ENCODE data around the gene IL26. TPM values are rescaled to one million over a fixed set of nuclear protein-coding genes. Genes with fewer than 3 reads are reported as not detected.
"Not testable (repeated sequence)": the region's sequence is repeated elsewhere in the genome, so short reads cannot be mapped to it uniquely, and the experiment has no call there.

The IL26 gene
- total RNA-seq, 1 experiment from 2014 or later, result not detected

DNA sequence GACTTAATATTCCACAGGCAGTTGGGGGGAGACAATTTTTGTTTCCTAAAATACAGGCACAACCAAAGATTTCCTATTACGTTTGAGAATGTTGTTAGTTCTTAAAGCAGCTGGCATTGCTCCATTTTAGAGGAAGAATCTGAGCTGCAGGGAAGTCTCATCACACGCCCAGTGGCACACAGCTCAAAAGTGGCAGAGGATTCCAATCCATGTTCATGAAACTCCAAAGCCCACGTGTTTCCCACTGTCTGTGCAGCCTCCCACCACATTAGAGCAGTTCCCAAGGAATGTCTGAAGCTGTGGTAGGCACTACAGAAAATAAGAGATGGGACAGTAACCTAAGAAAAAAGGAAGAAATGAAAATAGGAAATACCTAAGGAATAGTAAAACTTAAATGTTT, 6.1 kb upstream of the IL26 start:
- Histone ChIP-seq H3K36me3 (replicated peaks; ENCODE audit: control insufficient read depth, insufficient read depth, low read length) (no peaks in the 10 kb centered on the region), H3K27me3 (ENCODE audit: control insufficient read depth, insufficient read depth, low read length) (no peaks in the 10 kb centered on the region), H3K4me3 (ENCODE audit: insufficient read depth, low read depth, low read length) (no peak overlapping the region)
- DNase-seq, result no peak

GRCh38 chr12:68231229-68231628, 5.6 kb upstream of the IL26 start:
- no peak for DNase-seq
- H3K36me3 ChIP-seq (replicated peaks; ENCODE audit: control insufficient read depth, insufficient read depth, low read length), result no peaks in the 10 kb centered on the region
- no peaks in the 10 kb centered on the region for H3K27me3 ChIP-seq (ENCODE audit: control insufficient read depth, insufficient read depth, low read length)
- H3K4me3 ChIP-seq (ENCODE audit: insufficient read depth, low read depth, low read length), result no peak overlapping the region

GRCh38 chr12:68229956-68230355, 4.3 kb upstream of the IL26 start:
- Histone ChIP-seq H3K27me3 (ENCODE audit: control insufficient read depth, insufficient read depth, low read length) (no peaks in the 10 kb centered on the region), H3K4me3 (ENCODE audit: insufficient read depth, low read depth, low read length) (no peak overlapping the region), H3K36me3 (replicated peaks; ENCODE audit: control insufficient read depth, insufficient read depth, low read length) (no peaks in the 10 kb centered on the region)
- DNase-seq, result no peak

- Histone ChIP-seq H3K4me3 (ENCODE audit: insufficient read depth, low read depth, low read length) (no peak overlapping the region), H3K27me3 (ENCODE audit: control insufficient read depth, insufficient read depth, low read length) (no peaks in the 10 kb centered on the region)
- no peak for DNase-seq
Observed at GRCh38 chr12:68227356-68227755, 1.7 kb upstream of the IL26 start.

DNA sequence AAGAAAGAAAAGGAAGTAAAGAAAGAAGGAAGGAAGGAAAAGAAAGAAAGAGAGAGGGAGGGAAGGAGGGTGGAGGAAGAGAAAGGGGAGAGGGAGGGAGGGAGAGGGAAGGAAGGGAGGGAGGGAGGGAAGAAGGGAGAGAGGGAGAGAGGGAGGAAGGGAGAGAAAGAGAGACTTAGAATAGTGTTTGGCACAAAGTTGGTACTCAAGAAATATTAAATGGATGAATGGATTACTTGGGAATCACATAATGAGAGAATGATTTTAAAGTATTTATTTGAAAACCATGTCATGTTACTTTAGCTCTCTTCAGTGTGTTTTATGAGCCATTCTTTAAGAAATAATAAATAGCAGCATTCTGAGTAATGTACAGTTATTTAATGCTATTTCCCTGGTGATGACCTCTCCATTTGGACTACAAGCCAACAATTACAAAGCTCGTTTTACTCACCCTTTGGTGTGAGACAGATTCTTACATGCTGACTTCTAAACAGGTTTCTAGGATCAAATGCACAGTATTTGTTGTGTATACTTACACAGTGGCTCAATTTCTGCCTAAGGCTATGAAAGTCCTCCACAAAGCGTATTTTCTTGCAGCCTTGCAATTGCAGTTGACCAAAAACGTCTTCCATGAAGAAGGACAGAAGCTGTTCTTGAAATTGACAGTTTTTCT, 861 bp downstream of the IL26 start:
- Histone ChIP-seq H3K4me3 (ENCODE audit: insufficient read depth, low read depth, low read length) (no peak overlapping the region), H3K27me3 (ENCODE audit: control insufficient read depth, insufficient read depth, low read length) (no peaks in the 10 kb centered on the region), H3K36me3 (replicated peaks; ENCODE audit: control insufficient read depth, insufficient read depth, low read length) (no peaks in the 10 kb centered on the region)
- DNase-seq, result no peak

More at GRCh38 chr12:68227356-68227755, 1.7 kb upstream of the IL26 start:
- no peaks in the 10 kb centered on the region for H3K36me3 ChIP-seq (replicated peaks; ENCODE audit: control insufficient read depth, insufficient read depth, low read length)

DNA sequence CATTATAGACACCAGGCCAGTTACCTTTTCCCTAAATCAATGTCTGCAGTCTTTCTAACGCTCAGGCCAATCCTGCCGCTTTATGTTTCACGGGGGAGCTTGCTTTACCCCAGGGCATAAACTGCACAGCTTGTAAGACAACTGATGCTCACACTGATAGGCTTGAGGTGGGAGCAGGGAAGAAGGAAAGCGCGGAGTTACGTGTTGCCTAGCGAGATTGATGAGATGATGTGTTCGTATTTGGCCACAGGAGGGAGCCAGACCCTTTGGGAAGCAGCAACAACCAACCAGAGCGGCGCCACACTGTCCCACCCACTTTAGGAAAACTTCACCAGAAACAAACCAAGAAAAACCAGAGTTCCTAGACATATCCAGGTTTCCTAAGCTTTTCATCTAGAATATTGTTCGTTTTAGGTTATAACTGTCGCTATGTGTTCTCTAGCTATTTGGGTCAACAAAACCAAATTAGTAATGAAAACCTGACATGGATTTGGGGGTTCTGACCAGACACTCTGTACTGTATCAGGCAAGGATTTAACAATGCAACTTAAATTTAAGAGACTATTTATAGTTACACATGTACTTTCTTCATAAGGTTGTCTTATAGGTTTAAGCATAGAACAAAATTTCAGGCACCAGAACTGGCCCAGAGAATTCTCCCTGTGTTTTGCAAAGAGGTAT, 2.4 kb downstream of the IL26 start:
- no peaks in the 10 kb centered on the region for H3K27me3 ChIP-seq (ENCODE audit: control insufficient read depth, insufficient read depth, low read length)
- H3K36me3 ChIP-seq (replicated peaks; ENCODE audit: control insufficient read depth, insufficient read depth, low read length), result no peaks in the 10 kb centered on the region
- no peak overlapping the region for H3K4me3 ChIP-seq (ENCODE audit: insufficient read depth, low read depth, low read length)
- peak; percentile 53 for DNase-seq

DNA sequence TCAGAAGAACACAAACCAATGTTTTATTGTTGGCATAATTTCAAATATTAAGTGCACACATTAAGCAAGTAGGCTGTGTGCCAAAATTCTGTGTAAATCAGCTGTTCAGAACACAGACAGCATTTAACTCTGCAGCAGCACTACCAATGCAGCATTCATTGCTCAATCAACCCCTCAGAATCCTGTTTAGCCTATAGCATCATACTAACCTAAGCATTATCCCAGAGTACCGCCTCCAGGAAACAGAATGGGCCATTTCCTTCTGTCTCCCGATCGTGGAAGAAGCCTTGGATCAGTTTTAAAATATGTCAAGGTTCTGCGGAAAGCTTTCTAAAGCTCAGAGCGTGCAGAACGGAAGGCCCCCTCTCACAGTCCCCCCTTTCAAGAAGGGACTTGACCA, 3.3 kb downstream of the IL26 start:
- H3K27me3 ChIP-seq (ENCODE audit: control insufficient read depth, insufficient read depth, low read length), result no peaks in the 10 kb centered on the region
- no peaks in the 10 kb centered on the region for H3K36me3 ChIP-seq (replicated peaks; ENCODE audit: control insufficient read depth, insufficient read depth, low read length)
- no peak overlapping the region for H3K4me3 ChIP-seq (ENCODE audit: insufficient read depth, low read depth, low read length)
- no peak for DNase-seq

DNA sequence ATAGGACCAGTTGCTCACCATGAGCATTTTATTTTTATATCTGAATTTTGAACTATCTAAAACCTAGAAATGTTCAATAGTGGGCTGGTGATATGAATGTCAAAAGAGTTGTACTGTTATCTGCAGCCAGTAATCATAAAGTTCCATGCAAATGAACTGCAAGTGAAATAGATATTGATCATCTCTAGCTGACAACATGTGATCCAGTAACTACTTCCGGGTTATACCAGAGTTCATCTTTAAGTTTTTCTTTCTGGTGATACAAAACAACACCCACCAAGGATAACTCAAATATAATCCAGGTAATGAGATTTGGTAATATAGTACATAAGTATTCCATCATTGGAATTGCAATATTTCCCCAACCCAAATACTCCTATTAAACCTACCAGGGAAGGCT, 4.1 kb downstream of the IL26 start:
- no peaks in the 10 kb centered on the region for H3K27me3 ChIP-seq (ENCODE audit: control insufficient read depth, insufficient read depth, low read length)
- no peak overlapping the region for H3K4me3 ChIP-seq (ENCODE audit: insufficient read depth, low read depth, low read length)
- H3K36me3 ChIP-seq (replicated peaks; ENCODE audit: control insufficient read depth, insufficient read depth, low read length), result no peaks in the 10 kb centered on the region
- DNase-seq, result no peak

DNA sequence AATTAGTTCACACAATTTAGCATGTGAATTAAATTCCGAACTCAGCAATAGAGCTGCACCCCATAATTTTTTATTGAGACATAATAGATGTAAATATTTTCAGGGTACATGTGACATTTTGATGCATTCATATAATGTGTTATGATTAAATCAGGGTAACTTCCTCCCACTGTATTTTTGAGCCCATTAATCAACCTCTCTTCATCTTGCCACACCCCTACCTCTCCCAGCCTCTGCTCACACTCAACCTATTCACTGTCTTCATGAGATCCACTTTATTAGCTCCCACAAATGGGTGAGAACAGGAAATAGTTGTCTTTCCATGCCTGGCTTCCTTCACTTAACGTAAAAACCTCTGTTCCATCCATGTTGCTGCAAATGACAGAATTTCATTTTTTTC, 14.7 kb downstream of the IL26 start:
- H3K4me3 ChIP-seq (ENCODE audit: insufficient read depth, low read depth, low read length), result no peak overlapping the region
- no peaks in the 10 kb centered on the region for H3K36me3 ChIP-seq (replicated peaks; ENCODE audit: control insufficient read depth, insufficient read depth, low read length)
- no peak for DNase-seq
- H3K27me3 ChIP-seq (ENCODE audit: control insufficient read depth, insufficient read depth, low read length), result no peaks in the 10 kb centered on the region

DNA sequence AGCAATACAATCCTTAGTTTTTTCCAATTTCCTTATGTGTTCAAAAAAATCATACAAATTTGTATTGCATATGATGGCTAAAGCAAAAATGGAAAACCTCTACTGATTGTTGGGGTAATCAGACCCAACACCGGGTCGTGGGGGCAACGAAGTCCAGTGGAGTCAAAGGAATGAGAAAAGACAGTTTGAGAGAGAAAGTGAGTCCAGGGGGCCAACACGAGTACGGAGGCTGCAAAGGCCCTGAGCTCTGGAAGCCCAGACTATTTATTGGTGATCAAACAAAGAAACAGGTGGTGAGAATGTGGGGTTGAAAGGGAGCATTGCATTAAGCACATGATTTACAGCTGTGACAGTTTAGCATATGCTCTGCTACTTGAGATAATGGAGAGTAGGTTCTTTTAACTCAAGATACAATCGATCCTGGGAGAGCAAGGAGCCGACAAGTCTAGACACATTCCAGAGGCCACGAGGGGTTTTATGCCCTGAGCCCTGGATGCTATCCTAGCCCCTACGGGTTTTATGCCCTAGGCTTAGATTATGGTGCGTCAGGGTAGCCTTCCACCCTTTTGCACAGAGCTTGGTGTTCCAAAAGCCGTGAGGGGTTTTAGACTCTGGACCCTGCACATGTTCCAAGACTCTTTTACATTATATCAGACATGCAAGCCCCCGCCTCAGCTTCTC, 16.4 kb downstream of the IL26 start:
- not testable (repeated sequence) for H3K4me3 ChIP-seq (ENCODE audit: insufficient read depth, low read depth, low read length); H3K27me3 ChIP-seq (ENCODE audit: control insufficient read depth, insufficient read depth, low read length); DNase-seq; H3K36me3 ChIP-seq (replicated peaks; ENCODE audit: control insufficient read depth, insufficient read depth, low read length)

DNA sequence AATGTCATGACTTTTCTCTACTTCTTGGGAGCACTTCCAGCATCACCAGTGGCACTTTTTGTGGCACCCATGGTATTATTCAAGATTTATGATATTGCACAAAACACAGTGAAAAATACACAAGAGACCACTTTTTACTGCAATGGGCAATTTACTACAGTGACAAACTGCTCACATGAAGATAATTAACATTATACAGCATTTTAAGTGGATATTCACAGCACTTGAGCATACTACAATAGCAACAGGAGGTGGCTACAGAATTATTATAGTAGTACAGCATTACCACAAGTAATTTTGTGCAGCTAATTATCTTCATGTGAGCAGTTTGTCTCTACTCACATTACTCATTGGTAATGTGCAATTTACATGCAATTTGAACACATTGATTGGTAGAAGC, 18.3 kb downstream of the IL26 start:
- Histone ChIP-seq H3K27me3 (ENCODE audit: control insufficient read depth, insufficient read depth, low read length) (no peaks in the 10 kb centered on the region), H3K4me3 (ENCODE audit: insufficient read depth, low read depth, low read length) (no peak overlapping the region), H3K36me3 (replicated peaks; ENCODE audit: control insufficient read depth, insufficient read depth, low read length) (no peaks in the 10 kb centered on the region)
- no peak for DNase-seq

DNA sequence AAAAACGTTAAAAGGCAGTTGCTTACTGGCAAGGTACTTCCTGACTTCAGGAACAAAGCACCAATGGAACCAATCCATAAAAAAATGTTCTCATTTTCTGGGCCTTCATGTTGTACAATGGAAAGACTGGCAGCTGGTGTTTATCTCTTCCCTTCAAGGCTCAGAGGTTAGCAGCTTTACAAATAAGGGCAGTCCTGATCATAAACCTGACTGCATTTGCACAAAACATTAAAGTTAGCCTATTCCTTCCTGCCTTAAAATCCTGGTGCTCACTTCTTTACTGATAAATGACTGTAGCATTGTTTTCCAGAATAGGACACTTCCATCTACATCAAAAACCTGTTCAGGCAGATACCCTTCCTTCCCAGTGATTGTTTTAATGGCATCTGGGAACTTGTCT, 19.2 kb downstream of the IL26 start:
- H3K36me3 ChIP-seq (replicated peaks; ENCODE audit: control insufficient read depth, insufficient read depth, low read length), result no peaks in the 10 kb centered on the region
- H3K27me3 ChIP-seq (ENCODE audit: control insufficient read depth, insufficient read depth, low read length), result no peaks in the 10 kb centered on the region
- no peak for DNase-seq

DNA sequence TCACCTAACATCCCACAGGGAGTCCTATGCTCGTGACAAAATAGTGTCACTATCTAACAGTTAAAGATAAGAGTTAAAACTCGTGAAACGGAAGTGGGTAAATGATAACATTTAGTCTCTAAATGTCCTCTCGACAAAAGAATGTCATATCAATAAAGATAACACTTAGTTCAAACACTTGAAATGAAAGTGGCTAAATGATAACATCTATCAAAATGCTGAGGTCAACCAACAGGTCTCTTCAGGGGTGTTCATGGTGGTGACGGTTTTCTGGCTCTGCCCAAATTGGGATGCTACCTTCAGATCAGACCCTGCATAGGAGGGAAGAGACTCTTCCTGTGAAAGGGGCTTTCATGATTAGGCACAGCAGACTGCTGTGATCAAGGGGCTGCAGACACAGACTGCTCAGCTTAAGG, 22.1 kb downstream of the IL26 start:
- Histone ChIP-seq H3K27me3 (ENCODE audit: control insufficient read depth, insufficient read depth, low read length) (no peaks in the 10 kb centered on the region), H3K4me3 (ENCODE audit: insufficient read depth, low read depth, low read length) (no peak overlapping the region), H3K36me3 (replicated peaks; ENCODE audit: control insufficient read depth, insufficient read depth, low read length) (no peaks in the 10 kb centered on the region)
- no peak for DNase-seq

More for the DNA sequence above, 19.2 kb downstream of the IL26 start:
- H3K4me3 ChIP-seq (ENCODE audit: insufficient read depth, low read depth, low read length), result no peak overlapping the region

GRCh38 chr12:68200854-68201253, 24.8 kb downstream of the IL26 start:
- Histone ChIP-seq H3K27me3 (ENCODE audit: control insufficient read depth, insufficient read depth, low read length) (no peaks in the 10 kb centered on the region), H3K36me3 (replicated peaks; ENCODE audit: control insufficient read depth, insufficient read depth, low read length) (no peaks in the 10 kb centered on the region), H3K4me3 (ENCODE audit: insufficient read depth, low read depth, low read length) (no peak overlapping the region)
- DNase-seq, result no peak

DNA sequence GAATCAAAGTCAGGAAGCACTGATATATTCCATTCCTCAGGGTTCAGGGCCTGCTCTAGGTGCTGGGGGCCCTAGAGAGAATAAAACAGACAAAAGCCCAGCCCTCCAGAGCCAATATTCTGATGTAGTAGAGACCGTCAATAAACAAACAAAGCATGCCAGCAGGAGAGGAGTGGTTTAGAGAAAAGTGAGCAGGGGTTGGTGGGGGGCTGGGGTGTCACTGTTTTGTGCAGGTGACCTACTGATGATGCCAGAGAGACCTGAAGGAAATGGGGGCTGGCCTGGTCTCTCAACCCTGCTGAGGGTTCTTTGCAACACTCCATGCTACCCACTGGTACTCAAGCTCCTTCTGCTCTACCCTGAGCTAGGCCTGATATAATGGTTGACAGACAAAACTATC, 26.5 kb downstream of the IL26 start:
- Histone ChIP-seq H3K36me3 (replicated peaks; ENCODE audit: control insufficient read depth, insufficient read depth, low read length) (no peaks in the 10 kb centered on the region), H3K27me3 (ENCODE audit: control insufficient read depth, insufficient read depth, low read length) (no peaks in the 10 kb centered on the region), H3K4me3 (ENCODE audit: insufficient read depth, low read depth, low read length) (no peak overlapping the region)
- DNase-seq, result no peak
